ENCODE data around the gene CD8A.
"Not testable (repeated sequence)": the region's sequence is repeated elsewhere in the genome, so short reads cannot be mapped to it uniquely, and the experiment has no call there.

GRCh38 chr2:86836915-86837695 lies 46.4 kb upstream of the CD8A start:
- not testable (repeated sequence) for TF ChIP-seq PKNOX1 (IDR thresholded peaks at IDR 0.05); FOXK2 (IDR thresholded peaks at IDR 0.05); BHLHE40 (IDR thresholded peaks at IDR 0.05; ENCODE audit: borderline replicate concordance); FOXA1 (IDR thresholded peaks at IDR 0.05); SP1 (IDR thresholded peaks at IDR 0.05); ZNF384 (IDR thresholded peaks at IDR 0.05); TARDBP (IDR thresholded peaks at IDR 0.05); FOXM1 (IDR thresholded peaks at IDR 0.05; ENCODE audit: borderline replicate concordance); HDGF (IDR thresholded peaks at IDR 0.05; ENCODE audit: borderline replicate concordance); L3MBTL2 (conservative IDR thresholded peaks at IDR 0.05); ELF4 (IDR thresholded peaks at IDR 0.05); CTBP1 (IDR thresholded peaks at IDR 0.05; ENCODE audit: borderline replicate concordance)
